ENCODE results near the gene RTCB.
"Not testable (repeated sequence)": the region's sequence is repeated elsewhere in the genome, so short reads cannot be mapped to it uniquely, and the experiment has no call there.

Gene RTCB

GRCh38 chr22:32353840-32354239 lies 58.2 kb downstream of the RTCB start:
- H3K27ac ChIP-seq = no peak overlapping the region
- no peak for TF ChIP-seq ZFX (IDR thresholded peaks at IDR 0.05)
- no peak for TF ChIP-seq CTCF (conservative IDR thresholded peaks at IDR 0.05)

- no peak overlapping the region for H3K27ac ChIP-seq
- TF ChIP-seq CTCF (conservative IDR thresholded peaks at IDR 0.05) (no peak), ZFX (IDR thresholded peaks at IDR 0.05) (no peak)
Observed at GRCh38 chr22:32353292-32353691, 58.8 kb downstream of the RTCB start.

- H3K27ac ChIP-seq = no peak overlapping the region
- no peak for TF ChIP-seq ZFX (IDR thresholded peaks at IDR 0.05)
- no peak for TF ChIP-seq CTCF (conservative IDR thresholded peaks at IDR 0.05)
Observed at GRCh38 chr22:32352681-32353080, 59.4 kb downstream of the RTCB start.

- not testable (repeated sequence) for H3K27ac ChIP-seq
Observed at GRCh38 chr22:32351875-32352274, 60.2 kb downstream of the RTCB start.

- no peak for TF ChIP-seq CTCF (conservative IDR thresholded peaks at IDR 0.05)
- TF ChIP-seq ZFX (IDR thresholded peaks at IDR 0.05) = no peak
- no peak overlapping the region for H3K27ac ChIP-seq
Observed at GRCh38 chr22:32348031-32348611, 63.9 kb downstream of the RTCB start.

GRCh38 chr22:32343941-32344340 lies 68.1 kb downstream of the RTCB start:
- no peak overlapping the region for H3K27ac ChIP-seq
- TF ChIP-seq ZFX (IDR thresholded peaks at IDR 0.05) (no peak), CTCF (conservative IDR thresholded peaks at IDR 0.05) (no peak)

GRCh38 chr22:32342977-32343376 lies 69.1 kb downstream of the RTCB start:
- H3K27ac ChIP-seq = no peak overlapping the region
- TF ChIP-seq CTCF (conservative IDR thresholded peaks at IDR 0.05) (no peak), ZFX (IDR thresholded peaks at IDR 0.05) (no peak)

- TF ChIP-seq ZFX (IDR thresholded peaks at IDR 0.05) = no peak
- no peak for TF ChIP-seq CTCF (conservative IDR thresholded peaks at IDR 0.05)
- H3K27ac ChIP-seq = no peak overlapping the region
Observed at GRCh38 chr22:32341122-32341740, 70.8 kb downstream of the RTCB start.
